Ascending aorta (tissue), 2 donors: ENCODE results near the gene PGGHG. TPM values are rescaled to one million over a fixed set of nuclear protein-coding genes. Genes with fewer than 3 reads are reported as not detected.
A peak's percentile ranks its signal among the peaks of the same experiment; 100 is the strongest.
"Not testable (repeated sequence)": the region's sequence is repeated elsewhere in the genome, so short reads cannot be mapped to it uniquely, and the experiment has no call there.

ENCODE experiments used
- DNase-seq, 2 donors: peaks; one replicate each; pipeline ENCODE4 v3.0.0-alpha.2; 2019; ENCODE audit warnings: low spot score in 2 of 2
- H3K27ac ChIP-seq, 2 donors: fragments of 200-600 bp; sonication (generic); one replicate each; pipeline ENCODE4 v1.5.1; 2016 to 2017; ENCODE audit warnings: mild to moderate bottlenecking in 1 of 2
- H3K27me3 ChIP-seq: fragments of 200-600 bp; sonication (generic); one replicate; pipeline ENCODE4 v1.5.1; 2017
- H3K36me3 ChIP-seq, 2 donors: fragments of 200-600 bp; sonication (generic); one replicate each; pipeline ENCODE4 v1.5.1; 2016
- H3K4me1 ChIP-seq, 2 donors: fragments of 200-600 bp; sonication (generic); one replicate each; pipeline ENCODE4 v1.5.1; 2016 to 2017; ENCODE audit warnings: mild to moderate bottlenecking in 1 of 2
- H3K4me3 ChIP-seq, 2 donors: fragments of 200-600 bp; sonication (generic); one replicate each; pipeline ENCODE4 v1.5.1; 2016 to 2017; ENCODE audit warnings: mild to moderate bottlenecking in 1 of 2
- H3K9me3 ChIP-seq, 2 donors: fragments of 200-600 bp; sonication (generic); one replicate each; pipeline ENCODE4 v1.5.1; 2016
- intact Hi-C: fragments of 100-400 bp; cut with DNase I; formaldehyde crosslinking; loops from one replicate; pipeline ENCODE4 v1.15.1; 2023
- total RNA-seq: library from RNA; depleted of rRNA; stranded (reverse); fragments of >200 nt; gene quantifications from one replicate; pipeline ENCODE4 v1.1.0, GENCODE V29; 2016
- TF ChIP-seq, protein P1 (sequence below), 3 experiments: fragments of 200-600 bp in 2 of 3; fragments of 450-650 bp in 1 of 3; sonication (generic) in 2 of 3; IDR thresholded peaks; one replicate each; pipeline ENCODE4 v1.5.1; 2016 to 2019; ENCODE audit warnings: antibody characterized with exemption in 3 of 3, mild to moderate bottlenecking in 1 of 3, moderate library complexity in 1 of 3

The PGGHG gene
- total RNA-seq, 1 donor from 2014 or later: 155 TPM

- H3K4me1 ChIP-seq: peaks cover 7 to 21% of the 10 kb centered on the region in 2 donors
- DNase-seq: no peak
- H3K27ac ChIP-seq: peak overlapping the region; percentile 61 to 66
- intact Hi-C loops: no loop called here
- peak overlapping the region; percentile 40 to 61 for H3K4me3 ChIP-seq
- no peaks in the 10 kb centered on the region for H3K27me3 ChIP-seq
- no peaks in the 10 kb centered on the region for H3K36me3 ChIP-seq
- no peaks in the 10 kb centered on the region for H3K9me3 ChIP-seq
- TF ChIP-seq, protein P1, sequence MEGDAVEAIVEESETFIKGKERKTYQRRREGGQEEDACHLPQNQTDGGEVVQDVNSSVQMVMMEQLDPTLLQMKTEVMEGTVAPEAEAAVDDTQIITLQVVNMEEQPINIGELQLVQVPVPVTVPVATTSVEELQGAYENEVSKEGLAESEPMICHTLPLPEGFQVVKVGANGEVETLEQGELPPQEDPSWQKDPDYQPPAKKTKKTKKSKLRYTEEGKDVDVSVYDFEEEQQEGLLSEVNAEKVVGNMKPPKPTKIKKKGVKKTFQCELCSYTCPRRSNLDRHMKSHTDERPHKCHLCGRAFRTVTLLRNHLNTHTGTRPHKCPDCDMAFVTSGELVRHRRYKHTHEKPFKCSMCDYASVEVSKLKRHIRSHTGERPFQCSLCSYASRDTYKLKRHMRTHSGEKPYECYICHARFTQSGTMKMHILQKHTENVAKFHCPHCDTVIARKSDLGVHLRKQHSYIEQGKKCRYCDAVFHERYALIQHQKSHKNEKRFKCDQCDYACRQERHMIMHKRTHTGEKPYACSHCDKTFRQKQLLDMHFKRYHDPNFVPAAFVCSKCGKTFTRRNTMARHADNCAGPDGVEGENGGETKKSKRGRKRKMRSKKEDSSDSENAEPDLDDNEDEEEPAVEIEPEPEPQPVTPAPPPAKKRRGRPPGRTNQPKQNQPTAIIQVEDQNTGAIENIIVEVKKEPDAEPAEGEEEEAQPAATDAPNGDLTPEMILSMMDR (IDR thresholded peaks at IDR 0.05): no peak
These were observed 23.3 kb downstream of the PGGHG start for GRCh38 chr11:312092-312816.

DNA sequence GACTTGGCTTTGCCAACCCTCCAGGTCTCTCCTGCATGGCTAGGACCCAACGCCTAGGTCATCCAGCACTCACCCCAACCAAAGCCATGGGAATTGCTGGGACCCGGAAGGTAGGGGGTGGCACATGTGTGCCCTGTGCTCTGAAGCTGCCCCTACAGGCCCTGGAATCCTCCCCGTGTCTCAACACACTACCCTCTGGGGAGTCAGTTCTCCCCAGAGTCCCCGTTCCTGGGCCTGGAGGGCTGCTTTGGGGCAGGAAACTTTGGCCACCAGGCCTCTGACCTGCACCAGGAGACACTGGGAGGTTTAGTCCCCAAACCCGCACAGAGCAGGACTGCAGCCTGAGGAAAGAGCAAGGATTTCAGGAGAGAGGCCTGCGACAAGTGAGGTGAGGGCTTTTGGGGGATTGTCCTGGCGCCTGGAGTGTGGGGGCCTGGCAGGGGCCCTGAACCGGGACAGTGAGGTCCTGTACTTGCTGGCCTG lies 24.4 kb downstream of the PGGHG start:
- H3K36me3 ChIP-seq: no peaks in the 10 kb centered on the region
- DNase-seq: no peak
- peak overlapping the region in 1 of 2 donors; percentile 62 for H3K4me3 ChIP-seq
- H3K27ac ChIP-seq: peak overlapping the region; percentile 55 to 66
- no peaks in the 10 kb centered on the region for H3K9me3 ChIP-seq
- intact Hi-C loops: no loop called here
- peaks cover 7 to 18% of the 10 kb centered on the region in 2 donors for H3K4me1 ChIP-seq
- TF ChIP-seq, protein P1 (IDR thresholded peaks at IDR 0.05): no peak
- H3K27me3 ChIP-seq: no peaks in the 10 kb centered on the region

DNA sequence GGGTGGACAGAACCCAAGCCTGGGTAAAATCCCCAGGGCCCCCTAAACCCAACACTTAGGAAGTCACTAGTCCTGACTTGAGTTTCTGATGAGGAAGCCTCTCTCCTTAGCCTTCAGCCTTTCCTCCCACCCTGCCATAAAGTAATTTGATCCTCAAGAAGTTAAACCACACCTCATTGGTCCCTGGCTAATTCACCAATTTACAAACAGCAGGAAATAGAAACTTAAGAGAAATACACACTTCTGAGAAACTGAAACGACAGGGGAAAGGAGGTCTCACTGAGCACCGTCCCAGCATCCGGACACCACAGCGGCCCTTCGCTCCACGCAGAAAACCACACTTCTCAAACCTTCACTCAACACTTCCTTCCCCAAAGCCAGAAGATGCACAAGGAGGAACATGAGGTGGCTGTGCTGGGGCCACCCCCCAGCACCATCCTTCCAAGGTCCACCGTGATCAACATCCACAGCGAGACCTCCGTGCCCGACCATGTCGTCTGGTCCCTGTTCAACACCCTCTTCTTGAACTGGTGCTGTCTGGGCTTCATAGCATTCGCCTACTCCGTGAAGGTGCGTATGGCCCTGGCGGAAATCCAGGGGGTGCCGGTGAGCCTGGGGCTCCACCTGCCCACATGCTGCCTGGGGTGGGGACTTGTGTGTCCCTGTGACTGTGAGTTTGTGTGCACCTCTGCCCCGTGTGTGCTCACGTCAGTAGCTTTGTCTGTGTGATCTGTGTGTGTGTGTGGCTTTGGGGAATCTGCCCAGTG lies 25.0 kb downstream of the PGGHG start, which contains the start of gene IFITM1:
TSS of gene IFITM1 (plus strand) at position 254 of the 767 bp plus-strand sequence. CDS start at position 385, 131 bp downstream.
- no peaks in the 10 kb centered on the region for H3K36me3 ChIP-seq
- H3K4me1 ChIP-seq: peaks cover 7 to 18% of the 10 kb centered on the region in 2 donors
- no peak for DNase-seq
- no peaks in the 10 kb centered on the region for H3K27me3 ChIP-seq
- H3K9me3 ChIP-seq: no peaks in the 10 kb centered on the region
- TF ChIP-seq, protein P1 (IDR thresholded peaks at IDR 0.05): no peak
- intact Hi-C loops: no loop called here
- H3K27ac ChIP-seq: peak within 1 kb of the TSS; percentile 55 to 66
- peak within 1 kb of the TSS; percentile 47 to 62 for H3K4me3 ChIP-seq

- H3K9me3 ChIP-seq, DNase-seq, H3K27me3 ChIP-seq, intact Hi-C loops, H3K36me3 ChIP-seq: not testable (repeated sequence)
- Histone ChIP-seq H3K4me1 (peaks cover 4 to 13% of the 10 kb centered on the region in 2 donors), H3K27ac (peak overlapping the region; percentile 55 to 66), H3K4me3 (peak overlapping the region; percentile 39 to 62)
These were observed 25.6 kb downstream of the PGGHG start for GRCh38 chr11:314554-314875.

GRCh38 chr11:315051-315481 lies 26.1 kb downstream of the PGGHG start:
- Histone ChIP-seq H3K27ac (peak overlapping the region; percentile 6 to 66), H3K27me3 (no peaks in the 10 kb centered on the region), H3K4me1 (peaks cover 0 to 10% of the 10 kb centered on the region in 2 donors), H3K36me3 (no peaks in the 10 kb centered on the region), H3K9me3 (no peaks in the 10 kb centered on the region), H3K4me3 (peak overlapping the region; percentile 47 to 62)
- TF ChIP-seq, protein P1 (IDR thresholded peaks at IDR 0.05): no peak
- intact Hi-C loops: no loop called here
- DNase-seq: no peak

- Histone ChIP-seq H3K27ac (peak overlapping the region; percentile 6 to 66), H3K4me3 (peak overlapping the region; percentile 47 to 62)
- DNase-seq: no peak
These were observed 26.6 kb downstream of the PGGHG start for GRCh38 chr11:315516-315994.

More at GRCh38 chr11:315516-315994, 26.6 kb downstream of the PGGHG start:
- Histone ChIP-seq H3K9me3 (no peaks in the 10 kb centered on the region), H3K36me3 (no peaks in the 10 kb centered on the region), H3K27me3 (no peaks in the 10 kb centered on the region), H3K4me1 (peaks cover 0 to 10% of the 10 kb centered on the region in 2 donors)
- intact Hi-C loops: no loop called here
- TF ChIP-seq, protein P1 (IDR thresholded peaks at IDR 0.05): no peak
